NCI-H748 (cell line): ENCODE data around the gene OR7D2.
A peak's percentile ranks its signal among the peaks of the same experiment; 100 is the strongest.
"Not testable (repeated sequence)": the region's sequence is repeated elsewhere in the genome, so short reads cannot be mapped to it uniquely, and the experiment has no call there.

Source experiments
- DNase-seq: peaks from one replicate; lab custom pipeline; 2025; ENCODE audit not compliant: unreplicated experiment; lab: John Stamatoyannopoulos, UW

OR7D2 gene

GRCh38 chr19:9178901-9179300 lies at the start of gene OR7D2:
OR7D2 (plus strand) TSS chr19:9178979; CDS start chr19:9185782, 6,803 bp downstream.
- DNase-seq = no peak

GRCh38 chr19:9130965-9131364 lies 47.8 kb upstream of the OR7D2 start:
- no peak for DNase-seq

DNA sequence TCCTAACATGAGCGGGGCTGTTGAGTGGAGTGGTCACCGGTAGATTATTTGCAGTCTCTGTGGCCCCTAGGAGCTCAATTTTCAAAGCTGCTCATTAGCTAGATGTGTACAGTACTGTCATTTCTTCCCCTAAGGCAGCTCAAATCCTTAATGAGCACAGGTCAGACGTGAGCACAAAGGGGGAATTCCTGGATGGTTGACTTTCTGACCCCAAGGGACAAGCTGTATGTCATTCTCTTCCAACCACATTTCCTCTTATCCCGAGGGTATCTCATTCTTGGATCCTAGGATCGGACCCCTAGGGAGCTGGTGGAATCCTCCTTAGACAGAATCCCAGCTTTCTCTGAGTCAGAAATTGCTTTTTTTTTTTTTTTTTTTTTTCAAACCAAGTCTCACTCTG lies 46.4 kb upstream of the OR7D2 start:
- no peak for DNase-seq

- DNase-seq = peak; percentile 19
These were observed 39.1 kb upstream of the OR7D2 start for GRCh38 chr19:9139609-9140158.

GRCh38 chr19:9140159-9140874 lies 38.5 kb upstream of the OR7D2 start, which contains the start of gene ZNF317:
ZNF317 (plus strand) TSS chr19:9140397; CDS start chr19:9156017, 15,620 bp downstream.
- DNase-seq = peak; percentile 89

DNA sequence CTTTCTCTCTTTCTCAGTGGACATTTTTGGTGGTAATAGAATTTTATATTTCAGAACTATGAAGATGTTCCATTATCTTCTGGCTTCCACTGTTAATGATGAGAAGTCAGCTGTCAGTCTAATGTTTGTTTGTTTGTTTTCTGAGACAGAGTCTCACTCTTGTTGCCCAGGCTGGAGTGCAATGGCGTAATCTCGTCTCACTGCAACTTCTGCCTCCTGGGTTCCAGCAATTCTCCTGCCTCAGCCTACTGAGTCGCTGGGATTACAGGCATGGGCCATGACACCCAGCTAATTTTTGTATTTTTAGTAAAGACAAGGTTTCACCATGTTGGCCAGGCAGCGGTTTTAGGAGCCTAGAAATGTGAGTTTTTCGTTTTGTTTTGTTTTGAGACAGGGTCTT lies 33.9 kb upstream of the OR7D2 start:
- no peak for DNase-seq

DNA sequence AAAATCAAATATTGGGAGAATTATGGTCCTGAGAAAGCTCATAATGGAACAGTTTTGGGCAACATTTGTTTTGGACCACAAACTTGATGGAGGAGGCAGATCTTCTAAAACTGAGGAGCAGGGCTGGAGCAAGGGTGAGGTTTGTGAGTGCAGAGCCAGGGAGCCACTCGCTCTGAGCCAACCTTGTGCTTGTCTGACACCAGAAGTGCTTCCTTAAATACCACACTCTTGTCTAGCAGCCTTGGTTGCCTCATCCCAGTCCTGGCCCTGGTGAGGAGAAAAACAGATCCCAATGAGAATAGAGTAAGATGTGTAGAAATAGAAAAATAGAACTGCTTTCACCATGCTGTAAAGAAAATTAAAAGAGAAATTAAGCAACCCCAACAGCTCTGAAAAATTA lies 31.9 kb upstream of the OR7D2 start:
- DNase-seq = no peak

DNA sequence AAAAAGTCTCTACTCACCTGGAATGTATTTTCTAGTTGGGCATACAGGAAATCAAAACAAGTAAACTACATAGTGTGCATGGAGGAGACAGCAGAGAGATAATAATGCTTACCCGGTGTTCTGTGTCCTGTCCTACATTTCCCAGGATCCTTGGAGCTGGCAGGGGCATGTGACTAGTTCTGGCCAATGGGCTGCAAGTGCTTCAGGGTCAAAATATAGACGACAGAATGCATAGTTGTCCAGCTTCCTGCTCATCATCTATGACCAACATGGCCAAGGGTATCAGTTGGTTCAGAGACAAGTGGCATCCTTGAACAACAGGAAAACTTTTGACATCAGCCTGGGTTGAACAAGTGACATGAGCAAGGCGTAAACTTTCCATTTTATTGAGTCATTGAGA lies 30.1 kb upstream of the OR7D2 start:
- no peak for DNase-seq

- DNase-seq = no peak
These were observed 28.8 kb upstream of the OR7D2 start for GRCh38 chr19:9149997-9150396.

GRCh38 chr19:9150650-9151049 lies 28.1 kb upstream of the OR7D2 start:
- DNase-seq = no peak

DNA sequence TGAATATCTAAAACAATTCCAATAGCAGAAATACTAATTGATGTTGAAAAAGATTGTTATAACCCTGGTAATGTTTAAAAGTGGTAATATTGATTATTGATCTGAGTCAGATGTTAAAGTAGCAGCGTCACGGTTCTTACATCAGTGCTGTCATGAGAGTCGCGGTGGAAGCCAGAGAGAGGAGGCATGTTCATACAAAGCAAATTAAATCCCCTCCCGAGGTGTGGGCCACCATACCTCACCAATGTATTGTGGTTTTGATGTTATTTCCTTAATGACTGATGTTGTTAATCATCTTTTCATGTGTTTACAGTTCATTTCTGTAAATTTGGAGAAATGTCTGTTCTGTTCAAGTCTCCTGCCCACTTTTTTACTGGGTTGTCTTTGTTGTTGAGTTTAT lies 27.4 kb upstream of the OR7D2 start:
- DNase-seq = no peak

DNA sequence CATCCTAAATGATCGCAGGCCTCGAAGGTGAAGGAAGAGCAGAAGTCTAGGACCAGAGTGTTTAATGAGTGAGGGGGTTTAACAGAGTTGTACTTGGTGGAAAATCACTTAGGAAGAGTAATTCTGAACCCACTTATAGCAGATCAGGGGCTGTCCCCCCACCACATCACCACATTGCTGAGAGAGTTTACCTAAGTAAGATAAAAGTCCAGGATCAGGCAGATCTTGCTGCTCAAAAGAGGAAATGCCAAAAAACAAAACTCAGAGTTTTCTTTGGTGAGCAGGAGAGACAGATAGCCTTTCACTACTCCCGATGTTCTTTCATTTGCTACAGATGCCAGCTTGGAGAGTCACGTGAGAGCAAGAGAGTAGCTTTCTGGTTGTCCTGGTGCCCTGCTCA lies 23.2 kb upstream of the OR7D2 start:
- no peak for DNase-seq

DNA sequence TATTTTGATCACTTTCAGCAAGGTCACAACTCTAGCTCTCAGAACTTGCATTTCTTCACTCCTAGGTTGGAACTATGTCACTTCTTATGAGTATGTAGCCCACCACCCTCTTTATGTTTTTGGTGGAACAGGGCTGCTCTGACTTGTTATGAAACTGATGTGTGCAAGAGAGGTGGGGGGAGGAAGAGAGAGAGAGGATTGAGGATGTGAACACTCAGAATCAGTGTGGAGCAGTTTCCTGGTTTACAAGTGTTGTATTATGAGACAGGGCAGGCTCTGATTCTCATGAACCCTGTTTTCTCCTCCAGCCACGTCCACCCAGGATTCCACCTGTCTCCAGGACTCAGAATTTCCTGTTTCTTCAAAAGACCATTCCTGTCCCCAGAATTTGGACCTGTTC lies 22.5 kb upstream of the OR7D2 start:
- no peak for DNase-seq

GRCh38 chr19:9159891-9160290 lies 18.9 kb upstream of the OR7D2 start:
- no peak for DNase-seq

- no peak for DNase-seq
These were observed 17.4 kb upstream of the OR7D2 start for GRCh38 chr19:9161427-9161826.

DNA sequence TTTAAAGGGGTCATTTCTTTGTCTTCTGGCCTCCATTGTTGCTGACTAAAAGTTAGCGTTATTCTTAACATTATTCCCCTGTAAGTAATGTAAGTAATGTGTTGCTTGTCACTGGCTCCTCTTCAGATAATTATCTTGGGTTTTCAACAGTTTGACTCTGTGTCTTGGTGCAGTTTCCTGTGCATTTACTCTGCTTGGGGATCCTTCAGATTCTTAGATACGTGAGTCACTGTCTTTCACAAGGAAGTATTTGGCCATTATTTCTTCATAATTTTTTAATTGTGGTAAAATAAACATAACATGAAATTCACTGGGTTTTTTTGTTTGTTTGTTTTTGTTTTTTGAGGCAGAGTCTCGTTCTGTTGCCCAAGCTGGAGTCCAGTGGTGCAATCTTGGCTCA lies 13.5 kb upstream of the OR7D2 start:
- DNase-seq = no peak

DNA sequence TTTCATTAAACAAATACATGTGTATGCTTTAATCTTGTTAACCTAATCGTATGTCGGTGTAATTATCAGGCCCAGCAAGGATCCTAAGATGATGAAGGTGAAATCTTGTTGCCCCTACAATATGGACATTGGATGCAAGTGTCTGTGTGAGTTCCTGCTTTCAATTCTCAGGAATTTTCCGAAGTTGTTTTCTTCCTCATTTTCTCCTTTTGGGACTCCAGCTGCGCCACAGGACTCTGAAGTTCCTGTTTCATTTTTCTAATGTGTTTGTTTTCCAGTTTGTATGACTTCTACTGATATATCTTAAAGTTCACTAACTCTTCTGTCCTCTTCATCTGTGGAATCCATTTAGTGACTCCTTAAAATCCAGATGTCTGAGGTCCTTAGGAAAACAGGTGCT lies 11.9 kb upstream of the OR7D2 start:
- no peak for DNase-seq

- no peak for DNase-seq
These were observed 7.3 kb upstream of the OR7D2 start for GRCh38 chr19:9171393-9171991.

GRCh38 chr19:9175326-9175725 lies 3.5 kb upstream of the OR7D2 start:
- DNase-seq = no peak

DNA sequence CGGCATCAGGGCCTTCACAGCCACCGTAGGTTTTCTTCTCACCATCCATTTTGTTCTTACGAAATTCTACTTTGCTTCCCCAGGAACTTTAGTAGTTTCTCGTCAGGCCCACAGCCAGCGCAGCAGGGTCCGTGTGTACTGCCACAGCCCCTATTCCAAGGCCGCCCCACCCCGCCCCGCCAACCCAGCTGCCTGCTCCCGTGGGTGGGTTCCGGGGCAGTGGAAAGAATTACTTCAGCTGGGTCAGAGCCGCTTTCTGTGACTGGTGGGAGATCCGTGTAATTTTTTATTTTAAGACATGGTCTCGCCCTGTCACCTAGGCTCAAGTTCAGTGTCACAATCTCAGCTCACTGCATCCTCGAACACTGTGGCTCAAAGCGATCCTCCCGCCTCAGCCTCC lies 4.2 kb downstream of the OR7D2 start:
- no peak for DNase-seq

- DNase-seq = no peak
These were observed 8.4 kb downstream of the OR7D2 start for GRCh38 chr19:9187191-9187590.

DNA sequence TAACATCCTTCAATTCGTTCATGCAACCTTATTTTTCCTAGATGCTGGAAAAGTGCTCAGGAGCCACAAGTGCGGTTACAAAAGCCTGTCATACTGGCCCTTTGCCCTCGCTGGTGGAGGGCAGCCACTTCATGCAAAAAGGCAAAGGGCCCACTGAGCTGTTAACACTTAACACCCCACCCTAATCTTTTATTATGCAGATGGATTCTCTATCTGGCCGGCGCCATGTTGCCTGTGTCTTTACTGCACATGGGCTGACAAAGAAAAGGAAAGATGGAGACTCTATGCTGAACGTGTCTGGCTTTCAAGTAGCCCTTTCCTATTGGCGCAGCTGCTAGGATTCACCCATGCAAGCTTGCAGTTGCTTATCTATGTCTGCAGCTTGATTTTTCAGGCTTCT lies 10.8 kb downstream of the OR7D2 start:
- DNase-seq = no peak

GRCh38 chr19:9198044-9198443 lies 19.3 kb downstream of the OR7D2 start:
- not testable (repeated sequence) for DNase-seq
